ENCODE results near the gene NPY.
"Not testable (repeated sequence)": the region's sequence is repeated elsewhere in the genome, so short reads cannot be mapped to it uniquely, and the experiment has no call there.

The NPY gene

DNA sequence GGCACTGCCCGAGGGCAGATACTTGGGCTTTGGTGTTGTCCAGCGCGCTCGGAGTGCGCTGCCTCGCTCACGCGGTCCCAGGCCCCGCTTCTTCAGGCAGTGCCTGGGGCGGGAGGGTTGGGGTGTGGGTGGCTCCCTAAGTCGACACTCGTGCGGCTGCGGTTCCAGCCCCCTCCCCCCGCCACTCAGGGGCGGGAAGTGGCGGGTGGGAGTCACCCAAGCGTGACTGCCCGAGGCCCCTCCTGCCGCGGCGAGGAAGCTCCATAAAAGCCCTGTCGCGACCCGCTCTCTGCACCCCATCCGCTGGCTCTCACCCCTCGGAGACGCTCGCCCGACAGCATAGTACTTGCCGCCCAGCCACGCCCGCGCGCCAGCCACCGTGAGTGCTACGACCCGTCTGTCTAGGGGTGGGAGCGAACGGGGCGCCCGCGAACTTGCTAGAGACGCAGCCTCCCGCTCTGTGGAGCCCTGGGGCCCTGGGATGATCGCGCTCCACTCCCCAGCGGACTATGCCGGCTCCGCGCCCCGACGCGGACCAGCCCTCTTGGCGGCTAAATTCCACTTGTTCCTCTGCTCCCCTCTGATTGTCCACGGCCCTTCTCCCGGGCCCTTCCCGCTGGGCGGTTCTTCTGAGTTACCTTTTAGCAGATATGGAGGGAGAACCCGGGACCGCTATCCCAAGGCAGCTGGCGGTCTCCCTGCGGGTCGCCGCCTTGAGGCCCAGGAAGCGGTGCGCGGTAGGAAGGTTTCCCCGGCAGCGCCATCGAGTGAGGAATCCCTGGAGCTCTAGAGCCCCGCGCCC lies at the start of gene NPY:
TSS of gene NPY (plus strand) at position 294 of the 802 bp plus-strand sequence. CDS start 1,051 bp downstream, outside the sequence.
- DNase-seq (ENCODE audit: low read depth, low spot score) = no peak

DNA sequence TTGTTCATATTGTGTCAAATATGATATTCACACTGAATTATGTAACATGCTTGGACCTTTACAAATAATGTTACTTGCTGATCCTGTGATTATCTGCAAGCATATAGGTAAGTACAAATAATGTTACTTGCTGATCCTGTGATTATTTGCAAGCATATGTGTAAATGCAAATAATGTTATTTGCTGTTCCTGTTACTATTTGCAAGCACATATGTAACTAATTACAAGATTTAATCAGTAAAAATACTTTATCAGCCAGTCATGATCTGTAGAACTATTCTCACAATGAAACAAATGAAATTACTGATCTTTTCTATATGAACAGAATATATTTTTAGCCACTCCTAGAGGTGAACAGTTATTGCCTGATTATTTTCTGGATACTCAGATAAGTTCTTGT lies 44.7 kb upstream of the NPY start:
- DNase-seq (ENCODE audit: low read depth, low spot score) = no peak

DNA sequence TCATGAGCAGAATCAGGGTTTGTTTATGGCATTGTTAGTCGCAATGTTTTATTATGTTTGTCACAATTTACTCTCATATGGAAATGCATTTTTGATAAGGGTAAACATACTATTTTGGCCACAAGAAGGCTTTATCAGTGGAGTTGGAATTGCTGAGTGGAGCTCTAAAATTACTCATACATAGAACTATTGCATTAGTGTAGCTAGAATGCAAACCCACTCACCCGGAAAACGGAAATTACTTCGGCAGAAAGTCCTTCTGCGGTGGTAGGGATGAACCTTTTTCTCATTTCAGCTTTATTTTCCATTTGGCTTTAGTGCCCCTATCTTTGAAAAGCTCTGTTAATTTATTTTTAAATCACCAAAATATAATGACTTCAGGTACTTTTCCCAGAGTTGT lies 42.8 kb upstream of the NPY start:
- DNase-seq (ENCODE audit: low read depth, low spot score) = no peak

DNA sequence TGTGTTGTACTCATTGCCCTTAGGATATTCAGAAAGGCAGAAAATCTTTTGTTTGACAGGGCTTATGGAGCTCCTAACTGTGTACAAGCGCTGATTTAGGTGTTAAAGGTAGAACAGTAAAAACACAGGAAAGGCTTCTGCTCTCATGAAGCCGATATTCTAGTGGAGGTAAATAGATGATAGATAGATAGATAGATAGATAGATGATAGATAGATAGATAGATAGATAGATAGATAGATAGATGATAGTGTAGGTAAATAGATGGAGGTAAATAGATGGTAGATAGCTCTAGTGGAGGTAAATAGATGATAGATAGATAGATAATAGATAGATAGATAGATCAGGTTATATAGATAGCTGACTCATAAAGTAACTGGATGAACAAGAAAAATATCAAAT lies 39.4 kb upstream of the NPY start:
- no peak for DNase-seq (ENCODE audit: low read depth, low spot score)

DNA sequence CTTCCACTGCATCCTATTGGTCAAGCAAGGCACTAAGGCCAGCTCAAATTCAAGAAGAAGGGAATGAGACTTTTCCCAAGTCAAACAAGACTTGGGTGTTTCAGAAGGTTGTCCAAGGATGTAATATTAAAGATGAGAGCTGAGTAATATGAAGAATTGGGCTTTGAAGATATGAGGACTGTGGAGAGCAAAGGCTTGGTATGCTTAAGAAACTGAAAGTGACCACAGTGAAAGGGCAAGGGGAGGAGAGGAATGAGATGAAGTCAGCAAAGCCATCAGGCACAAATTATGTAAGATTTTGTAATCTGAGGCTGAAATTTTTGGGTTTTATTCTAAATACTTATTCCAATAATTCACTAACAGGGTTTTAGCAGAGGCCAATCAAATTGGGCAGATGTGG lies 38.6 kb upstream of the NPY start:
- no peak for DNase-seq (ENCODE audit: low read depth, low spot score)

DNA sequence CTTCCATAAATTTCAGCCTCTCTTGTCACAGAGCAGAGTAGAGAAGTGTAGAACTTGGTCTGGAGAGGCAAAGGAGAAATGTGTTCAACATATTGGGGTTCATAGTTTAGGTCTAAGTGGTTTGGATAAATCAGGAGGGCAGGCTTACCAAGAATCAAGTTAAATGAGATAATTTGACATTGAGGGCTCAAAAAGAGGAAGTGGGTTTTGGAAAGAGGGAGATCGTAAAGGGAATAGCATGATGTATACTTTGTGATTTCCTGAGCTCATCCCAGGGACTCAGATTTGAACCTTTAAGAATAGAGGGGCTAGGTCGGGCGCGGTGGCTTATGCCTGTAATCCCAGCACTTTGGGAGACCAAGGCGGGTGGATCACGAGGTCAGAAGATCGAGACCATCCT lies 34.7 kb upstream of the NPY start:
- DNase-seq (ENCODE audit: low read depth, low spot score) = no peak

DNA sequence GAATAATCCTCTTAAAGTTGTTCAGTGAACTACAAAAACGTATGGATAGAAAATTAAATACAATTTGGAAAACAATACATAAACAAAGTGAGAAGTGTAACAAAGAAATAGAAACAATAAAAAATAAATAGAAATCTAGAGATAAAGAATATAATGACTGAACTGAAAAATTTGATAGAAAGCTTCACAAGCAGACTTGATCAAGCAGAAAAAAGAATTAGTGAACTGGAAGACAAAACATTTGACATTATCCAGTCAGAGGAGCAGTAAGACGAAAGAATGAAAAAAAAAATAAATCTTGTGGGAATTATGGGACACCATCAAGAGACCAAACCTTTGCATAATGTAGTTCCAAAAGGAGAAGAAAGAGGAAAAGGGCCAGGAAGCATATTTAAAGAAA lies 32.4 kb upstream of the NPY start:
- no peak for DNase-seq (ENCODE audit: low read depth, low spot score)

DNA sequence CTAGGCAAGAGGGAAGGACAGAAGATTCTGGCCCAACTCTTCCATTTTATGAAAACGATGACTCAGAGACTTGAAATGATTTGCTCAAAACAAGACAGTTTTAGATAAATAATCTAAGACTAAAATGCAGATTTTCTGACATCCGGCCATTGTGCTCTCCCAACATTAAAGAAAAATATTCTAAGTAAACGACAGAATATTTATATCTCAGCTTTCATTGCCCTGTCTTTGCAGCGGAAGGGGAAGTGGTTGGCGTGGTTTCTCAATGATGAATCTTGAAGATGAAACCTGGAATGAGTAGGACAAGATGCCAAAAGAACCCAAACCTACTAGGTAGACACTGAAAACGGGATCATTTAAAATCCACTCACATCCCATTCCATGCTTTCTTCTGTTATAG lies 28.9 kb upstream of the NPY start:
- no peak for DNase-seq (ENCODE audit: low read depth, low spot score)

DNA sequence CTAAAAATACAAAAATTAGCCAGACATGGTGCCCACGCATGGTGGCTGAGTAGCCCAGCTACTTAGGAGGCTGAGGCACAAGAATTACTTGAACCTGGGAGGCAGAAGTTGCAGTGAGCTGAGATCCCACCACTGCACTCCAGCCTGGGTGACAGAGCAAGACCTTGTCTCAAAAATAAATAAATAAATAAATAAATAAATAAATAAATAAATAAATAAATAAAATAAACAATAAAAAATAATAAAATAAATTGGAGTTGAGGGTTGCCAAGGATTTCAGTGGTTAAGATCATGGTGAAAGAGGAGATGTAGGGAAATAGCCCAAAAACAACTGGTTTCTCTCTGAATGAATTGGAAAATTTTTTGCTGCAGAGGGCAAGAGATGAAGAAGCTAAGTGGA lies 25.7 kb upstream of the NPY start:
- DNase-seq (ENCODE audit: low read depth, low spot score) = not testable (repeated sequence)

DNA sequence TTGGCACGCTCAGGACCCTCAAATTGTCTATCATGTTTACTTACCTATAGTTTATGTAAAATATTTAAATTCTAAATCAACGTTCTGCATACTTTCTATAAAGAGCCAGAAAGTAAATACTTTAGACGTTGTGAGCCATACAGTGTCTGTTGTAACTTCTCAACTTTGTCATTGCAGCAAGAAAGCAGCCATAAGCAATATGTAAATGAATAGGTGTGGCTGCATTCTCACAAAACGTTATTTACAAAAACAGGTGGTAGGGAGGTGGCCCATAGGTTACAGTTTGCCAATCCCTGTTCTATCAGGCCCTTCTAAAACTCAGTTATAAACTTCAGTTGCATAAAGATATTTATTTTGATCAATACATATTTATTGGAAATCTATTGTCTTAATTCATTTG lies 12.1 kb upstream of the NPY start:
- DNase-seq (ENCODE audit: low read depth, low spot score) = no peak

DNA sequence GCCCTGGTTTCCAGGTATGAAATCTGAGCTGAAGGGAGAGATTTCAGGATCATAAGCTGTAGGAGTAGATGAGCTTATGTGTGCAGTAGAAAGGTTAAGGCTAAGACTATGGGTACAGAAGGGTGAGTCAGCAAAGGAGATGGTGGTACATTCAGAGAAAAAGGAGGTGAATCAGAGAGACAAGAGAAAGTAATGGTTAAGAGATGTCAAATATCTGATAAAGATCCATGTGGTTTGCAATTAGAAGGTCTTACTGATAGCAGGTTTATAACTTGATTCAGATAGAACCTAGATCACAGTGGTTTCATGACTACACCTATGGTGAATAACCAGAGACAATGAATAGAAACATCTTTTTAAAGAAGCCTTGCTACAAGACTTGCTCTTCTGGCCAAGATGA lies 4.5 kb upstream of the NPY start:
- DNase-seq (ENCODE audit: low read depth, low spot score) = no peak

DNA sequence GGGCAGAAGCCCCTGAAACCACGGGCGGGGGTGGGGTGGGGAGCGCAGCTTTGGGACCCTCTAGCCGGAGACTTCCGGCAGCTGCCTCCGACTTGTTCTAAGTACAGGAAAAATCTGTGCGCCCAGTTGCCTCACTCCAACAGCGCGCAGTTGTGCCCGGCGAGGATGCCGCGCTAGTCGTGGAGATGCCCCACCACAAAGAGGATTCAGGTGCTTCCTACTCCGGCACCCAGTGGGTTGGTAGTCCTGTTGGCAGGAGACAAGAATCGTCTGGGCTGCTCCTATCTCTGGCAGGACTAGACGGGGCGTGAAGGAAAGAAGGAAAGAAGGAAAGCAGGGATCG lies 465 bp upstream of the NPY start:
- no peak for DNase-seq (ENCODE audit: low read depth, low spot score)

DNA sequence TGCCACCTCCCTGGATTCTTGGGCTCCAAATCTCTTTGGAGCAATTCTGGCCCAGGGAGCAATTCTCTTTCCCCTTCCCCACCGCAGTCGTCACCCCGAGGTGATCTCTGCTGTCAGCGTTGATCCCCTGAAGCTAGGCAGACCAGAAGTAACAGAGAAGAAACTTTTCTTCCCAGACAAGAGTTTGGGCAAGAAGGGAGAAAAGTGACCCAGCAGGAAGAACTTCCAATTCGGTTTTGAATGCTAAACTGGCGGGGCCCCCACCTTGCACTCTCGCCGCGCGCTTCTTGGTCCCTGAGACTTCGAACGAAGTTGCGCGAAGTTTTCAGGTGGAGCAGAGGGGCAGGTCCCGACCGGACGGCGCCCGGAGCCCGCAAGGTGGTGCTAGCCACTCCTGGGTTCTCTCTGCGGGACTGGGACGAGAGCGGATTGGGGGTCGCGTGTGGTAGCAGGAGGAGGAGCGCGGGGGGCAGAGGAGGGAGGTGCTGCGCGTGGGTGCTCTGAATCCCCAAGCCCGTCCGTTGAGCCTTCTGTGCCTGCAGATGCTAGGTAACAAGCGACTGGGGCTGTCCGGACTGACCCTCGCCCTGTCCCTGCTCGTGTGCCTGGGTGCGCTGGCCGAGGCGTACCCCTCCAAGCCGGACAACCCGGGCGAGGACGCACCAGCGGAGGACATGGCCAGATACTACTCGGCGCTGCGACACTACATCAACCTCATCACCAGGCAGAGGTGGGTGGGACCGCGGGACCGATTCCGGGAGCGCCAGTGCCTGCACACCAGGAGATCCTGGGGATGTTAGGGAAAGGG lies 913 bp downstream of the NPY start:
- DNase-seq (ENCODE audit: low read depth, low spot score) = no peak

DNA sequence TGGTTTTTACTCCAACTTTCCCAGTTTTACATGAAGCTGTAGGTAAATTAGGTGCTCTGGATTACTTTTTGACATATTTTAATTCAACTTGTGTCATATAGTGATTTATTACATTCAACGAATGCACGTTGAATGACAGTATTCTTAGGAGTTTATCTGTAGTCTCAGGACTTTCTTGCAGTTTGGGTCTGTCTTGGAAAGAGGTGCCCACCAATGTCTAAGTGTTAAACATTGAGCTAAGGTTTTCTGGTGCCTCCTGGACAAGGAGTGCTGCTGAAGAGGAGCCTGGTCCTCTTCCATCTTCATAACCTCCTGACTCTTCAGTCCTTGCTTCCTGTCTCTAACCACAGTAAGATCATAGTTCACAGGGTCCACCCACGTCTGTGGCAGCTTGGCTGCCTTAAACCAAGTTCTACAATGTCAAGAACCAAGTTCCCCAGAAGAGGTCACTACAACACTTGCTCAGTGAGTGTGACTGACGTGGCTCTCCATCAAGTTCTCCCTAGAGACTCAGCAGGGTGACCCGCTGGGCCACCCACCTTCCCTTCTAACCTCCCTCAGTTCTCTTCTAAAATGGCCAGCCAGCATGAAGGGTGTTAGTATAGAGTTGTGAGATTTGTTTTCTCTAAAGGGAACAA lies 6.1 kb downstream of the NPY start:
- no peak for DNase-seq (ENCODE audit: low read depth, low spot score)

DNA sequence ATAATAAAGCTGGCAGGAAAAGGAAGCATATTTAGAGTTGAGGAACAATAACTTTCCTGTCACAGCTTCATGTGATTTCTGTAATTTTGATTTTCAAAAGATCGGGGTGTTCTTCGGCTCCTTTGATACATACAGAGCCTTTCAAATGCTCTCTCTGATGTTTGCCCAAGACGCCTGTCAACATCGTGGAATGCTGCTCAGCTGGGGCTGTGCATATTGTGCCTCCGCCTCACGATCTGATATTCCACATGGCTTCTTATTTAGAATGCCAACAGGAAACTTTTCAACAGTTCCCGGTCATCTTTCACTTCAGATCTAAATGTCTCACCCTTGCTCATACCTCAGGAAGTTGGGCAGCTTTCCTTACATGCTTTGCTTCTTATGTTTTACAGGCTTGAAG lies 7.3 kb downstream of the NPY start:
- DNase-seq (ENCODE audit: low read depth, low spot score) = no peak

DNA sequence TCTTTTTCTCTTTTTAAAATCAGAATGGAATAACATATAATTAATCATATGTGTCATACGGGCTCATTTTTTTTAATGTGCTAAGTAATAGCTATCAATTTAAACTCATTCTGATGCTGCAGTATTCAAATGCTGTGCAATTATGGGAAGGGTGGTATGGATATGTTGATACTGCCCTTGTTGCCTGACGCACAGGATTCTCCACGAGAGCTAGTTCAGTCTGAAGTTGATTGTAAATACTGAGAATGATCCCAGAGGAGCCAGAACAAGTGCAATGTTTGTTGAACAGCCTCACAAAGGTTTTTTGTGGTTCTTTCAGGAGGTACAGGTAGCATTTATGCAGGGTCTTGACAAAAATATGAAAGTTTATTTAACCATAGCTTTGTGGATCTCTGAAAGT lies 13.4 kb downstream of the NPY start:
- DNase-seq (ENCODE audit: low read depth, low spot score) = no peak

DNA sequence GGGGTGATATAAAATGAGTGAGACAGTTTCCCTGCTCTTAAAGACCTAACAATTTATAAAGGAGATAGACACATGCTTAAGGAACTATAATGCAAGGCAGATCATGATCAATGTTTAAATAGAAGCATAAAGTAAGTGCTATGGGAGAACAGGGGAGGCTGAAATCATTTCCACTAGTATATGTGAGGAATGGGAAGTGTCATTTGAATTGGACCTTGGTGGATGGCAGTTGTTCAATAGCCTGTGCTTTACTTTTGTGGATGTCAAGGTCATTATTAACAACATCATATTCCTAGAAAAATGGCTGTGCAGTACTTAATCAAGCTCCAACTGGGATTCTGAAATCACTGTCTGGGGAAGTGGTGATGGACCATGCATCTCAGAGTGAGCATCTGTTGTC lies 14.7 kb downstream of the NPY start:
- DNase-seq (ENCODE audit: low read depth, low spot score) = no peak

DNA sequence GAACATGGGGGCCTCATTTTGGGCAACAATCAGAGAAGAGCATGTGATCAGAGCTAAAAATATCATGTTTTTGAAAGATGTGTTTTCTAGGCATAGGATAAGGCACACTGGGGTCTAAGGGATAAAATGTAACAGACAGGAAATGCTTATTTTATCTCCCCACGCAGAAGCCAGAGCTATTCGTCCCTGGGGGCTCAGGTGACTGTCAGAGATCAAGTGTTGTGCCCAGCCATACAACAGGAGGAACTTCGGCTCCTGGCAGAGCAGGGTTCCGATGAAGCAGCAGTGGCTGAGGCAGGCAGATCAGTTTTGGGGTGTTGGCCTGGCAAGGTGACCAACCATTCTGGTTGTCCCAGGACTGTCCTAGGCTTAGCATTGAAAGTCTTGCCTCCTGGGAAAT lies 15.2 kb downstream of the NPY start:
- DNase-seq (ENCODE audit: low read depth, low spot score) = no peak

DNA sequence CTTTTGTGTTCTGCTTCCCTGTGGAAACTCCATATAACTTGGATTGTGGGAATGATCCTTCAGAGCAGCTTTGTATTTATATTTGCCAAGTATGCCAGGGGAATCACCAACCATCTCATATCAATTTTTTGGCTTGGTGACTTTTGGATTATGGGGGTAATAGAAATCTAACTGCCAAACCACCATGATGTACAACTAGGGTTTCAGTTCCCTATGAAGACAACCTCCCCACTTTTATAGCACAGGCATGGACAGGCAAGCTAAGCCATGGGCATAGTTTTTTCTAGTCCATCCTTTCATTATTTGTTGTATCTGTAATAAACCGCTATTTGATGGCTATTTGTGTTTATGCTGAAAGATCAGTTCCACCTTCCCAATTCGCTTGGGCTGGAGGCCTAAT lies 17.7 kb downstream of the NPY start:
- no peak for DNase-seq (ENCODE audit: low read depth, low spot score)

DNA sequence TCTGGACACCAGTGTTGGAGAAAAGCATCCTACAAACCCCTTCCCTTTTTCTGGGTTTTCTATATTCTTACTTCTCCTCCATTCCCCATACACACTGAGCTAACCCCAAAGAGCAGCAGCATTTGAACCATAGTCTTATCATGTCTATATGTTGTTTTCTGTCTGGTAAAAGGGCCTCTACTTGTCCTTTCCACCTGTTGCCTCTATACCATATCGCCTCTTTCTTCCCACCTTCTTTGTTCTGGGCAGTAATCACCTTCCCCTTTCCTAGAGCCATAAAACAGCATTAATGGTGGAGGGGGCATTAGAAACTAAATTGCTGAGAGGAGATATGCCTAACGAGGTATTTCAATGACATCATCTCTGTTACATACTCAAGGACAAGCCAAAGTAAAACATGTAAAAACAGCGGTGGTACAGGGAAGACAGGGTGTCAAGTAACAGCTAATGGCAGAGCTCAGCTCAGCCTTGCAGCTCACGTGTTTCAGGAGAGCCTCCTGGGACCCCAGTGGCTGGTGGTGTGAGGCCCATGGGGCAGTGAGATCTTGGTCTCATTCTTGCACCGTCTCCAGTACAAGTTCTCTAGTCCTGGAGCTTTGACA lies 20.6 kb downstream of the NPY start:
- DNase-seq (ENCODE audit: low read depth, low spot score) = no peak

DNA sequence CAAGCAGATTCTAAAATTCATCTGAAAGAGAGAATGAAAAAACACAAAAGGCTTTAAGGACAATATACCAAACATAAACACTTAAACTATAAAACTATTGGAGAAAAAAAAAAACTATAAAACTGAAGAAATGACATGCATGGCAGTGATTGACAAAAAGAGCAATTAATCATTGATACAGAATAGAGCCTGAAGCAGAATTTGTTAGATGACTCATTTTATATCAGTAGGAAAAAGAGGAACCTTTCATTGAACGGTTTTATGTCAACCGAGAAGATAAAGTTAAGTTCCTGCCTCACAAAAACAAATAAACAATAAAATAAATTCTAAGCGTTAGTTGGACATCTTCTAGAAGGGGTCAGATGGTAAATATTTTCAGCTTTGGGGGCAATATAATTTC lies 23.3 kb downstream of the NPY start:
- no peak for DNase-seq (ENCODE audit: low read depth, low spot score)

DNA sequence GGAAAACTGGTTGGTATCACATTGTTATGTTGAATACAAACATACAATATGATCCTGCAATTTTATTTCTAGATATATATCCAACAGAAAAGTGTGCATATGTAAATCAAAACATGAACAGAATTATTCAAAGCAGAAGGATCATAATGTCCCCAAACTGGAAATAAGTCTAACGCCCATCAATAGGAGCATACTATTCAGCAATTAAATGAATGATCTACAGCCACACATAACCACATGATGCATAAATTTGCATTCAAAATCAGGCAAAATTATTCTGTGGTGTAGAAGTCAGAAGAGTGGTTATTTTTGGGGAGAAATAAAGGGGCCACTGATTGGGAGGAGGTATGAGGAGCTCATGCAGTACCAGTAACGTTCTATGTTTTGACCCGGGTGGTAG lies 28.6 kb downstream of the NPY start:
- DNase-seq (ENCODE audit: low read depth, low spot score) = no peak
